OCI-LY1 (cell line): ENCODE measurements around the gene CHN2.

Experiments used
- EZH2 ChIP-seq: fragments of 200-600 bp; sonication (generic), shearing (Covaris generic); IDR thresholded peaks from 2 replicates; pipeline ENCODE4 v1.8.0; 2017; ENCODE audit warnings: borderline replicate concordance, mixed run types, mild to moderate bottlenecking, antibody characterized with exemption, low read length, moderate library complexity, mixed read lengths
- TF ChIP-seq, protein P1 (sequence below): fragments of 200-600 bp; sonication (generic), shearing (Covaris generic); IDR thresholded peaks from 2 replicates; pipeline ENCODE4 v1.5.1; 2017; ENCODE audit warnings: mild to moderate bottlenecking, antibody characterized with exemption, low read length, moderate library complexity, mixed read lengths

DNA sequence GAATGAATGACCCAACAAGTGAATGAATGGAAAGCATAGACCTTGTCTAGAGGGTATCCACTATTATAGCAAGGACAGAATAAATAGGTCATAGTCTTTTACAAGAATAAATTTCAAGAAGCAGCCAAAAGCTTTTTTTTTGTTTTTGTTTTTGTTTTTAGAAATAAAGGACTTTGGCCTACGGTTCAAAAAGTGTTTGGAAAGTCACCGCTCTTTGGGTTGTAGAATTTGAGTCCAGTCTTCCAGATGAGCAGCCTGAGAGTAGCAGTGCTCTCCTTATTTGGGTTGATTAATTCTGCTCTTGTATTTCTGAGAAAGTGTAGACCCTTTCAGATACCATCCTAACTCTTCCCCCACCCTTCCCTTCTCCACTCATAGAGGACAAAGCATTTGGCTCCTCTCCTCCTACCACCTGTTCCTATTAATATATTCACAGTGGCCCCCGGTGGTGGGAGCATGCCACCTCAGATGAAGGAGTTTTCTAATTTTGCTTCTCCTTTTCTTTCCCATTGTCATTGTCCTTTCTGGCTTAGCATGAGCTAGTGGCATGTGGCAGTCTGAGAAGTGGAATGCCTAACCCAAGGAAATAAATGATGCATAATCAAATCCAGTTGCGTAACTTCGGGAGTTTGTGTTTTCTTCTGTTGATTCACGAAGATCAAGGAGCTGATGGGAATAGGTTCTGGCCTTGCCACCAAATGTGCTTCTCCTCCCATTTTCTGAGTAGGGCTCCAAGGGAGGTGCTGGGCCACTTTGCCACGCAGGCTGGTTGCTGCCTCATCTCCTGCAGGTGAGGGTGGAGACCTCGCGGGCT is 114.7 kb downstream of the CHN2 start:
- TF ChIP-seq, protein P1, sequence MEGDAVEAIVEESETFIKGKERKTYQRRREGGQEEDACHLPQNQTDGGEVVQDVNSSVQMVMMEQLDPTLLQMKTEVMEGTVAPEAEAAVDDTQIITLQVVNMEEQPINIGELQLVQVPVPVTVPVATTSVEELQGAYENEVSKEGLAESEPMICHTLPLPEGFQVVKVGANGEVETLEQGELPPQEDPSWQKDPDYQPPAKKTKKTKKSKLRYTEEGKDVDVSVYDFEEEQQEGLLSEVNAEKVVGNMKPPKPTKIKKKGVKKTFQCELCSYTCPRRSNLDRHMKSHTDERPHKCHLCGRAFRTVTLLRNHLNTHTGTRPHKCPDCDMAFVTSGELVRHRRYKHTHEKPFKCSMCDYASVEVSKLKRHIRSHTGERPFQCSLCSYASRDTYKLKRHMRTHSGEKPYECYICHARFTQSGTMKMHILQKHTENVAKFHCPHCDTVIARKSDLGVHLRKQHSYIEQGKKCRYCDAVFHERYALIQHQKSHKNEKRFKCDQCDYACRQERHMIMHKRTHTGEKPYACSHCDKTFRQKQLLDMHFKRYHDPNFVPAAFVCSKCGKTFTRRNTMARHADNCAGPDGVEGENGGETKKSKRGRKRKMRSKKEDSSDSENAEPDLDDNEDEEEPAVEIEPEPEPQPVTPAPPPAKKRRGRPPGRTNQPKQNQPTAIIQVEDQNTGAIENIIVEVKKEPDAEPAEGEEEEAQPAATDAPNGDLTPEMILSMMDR, result no peak
- TF ChIP-seq EZH2, result no peak
